Uterus (tissue), 4 donors: ENCODE data around the gene UGT1A6. TPM values are rescaled to one million over a fixed set of nuclear protein-coding genes. Genes with fewer than 3 reads are reported as not detected.

Experiments
- DNase-seq, 2 donors: peaks; one replicate each; pipeline ENCODE4 v3.0.0-alpha.2; 2019 to 2020
- H3K27ac ChIP-seq, 2 donors: fragments of 200-600 bp; sonication (generic); 1 replicate in 1 of 2; 2 replicates in 1 of 2; pipeline ENCODE4 v1.5.1; 2016 to 2018
- H3K27me3 ChIP-seq, 2 donors: fragments of 200-600 bp; sonication (generic); one replicate each; pipeline ENCODE4 v1.5.1; 2018 to 2019; ENCODE audit warnings: control low read depth in 1 of 2
- H3K36me3 ChIP-seq, 2 donors: fragments of 200-600 bp; sonication (generic); one replicate each; pipeline ENCODE4 v1.5.1; 2019; ENCODE audit warnings: control low read depth in 1 of 2
- H3K4me1 ChIP-seq, 2 donors: fragments of 200-600 bp; sonication (generic); one replicate each; pipeline ENCODE4 v1.5.1; 2018 to 2019; ENCODE audit warnings: control low read depth in 1 of 2
- H3K4me3 ChIP-seq, 2 donors: fragments of 200-600 bp; sonication (generic); 1 replicate in 1 of 2; 2 replicates in 1 of 2; pipeline ENCODE4 v1.5.1; 2018 to 2019; ENCODE audit warnings: mild to moderate bottlenecking in 1 of 2
- H3K9me3 ChIP-seq, 2 donors: fragments of 200-600 bp; sonication (generic); one replicate each; pipeline ENCODE4 v1.5.1; 2019; ENCODE audit warnings: control low read depth in 1 of 2
- CTCF ChIP-seq, 4 experiments: fragments of 200-600 bp in 2 of 4; fragments of 450-650 bp in 2 of 4; sonication (generic) in 2 of 4; IDR thresholded peaks; one replicate each; pipeline ENCODE4 v1.5.1; 2016 to 2019; ENCODE audit warnings: antibody characterized with exemption in 4 of 4, mild to moderate bottlenecking in 2 of 4, moderate library complexity in 1 of 4
- POLR2A ChIP-seq, 2 donors: fragments of 450-650 bp; IDR thresholded peaks; one replicate each; pipeline ENCODE4 v1.6.1; 2016; ENCODE audit warnings: antibody characterized with exemption in 2 of 2, mild to moderate bottlenecking in 1 of 2, moderate library complexity in 1 of 2
- intact Hi-C: fragments of 100-400 bp; cut with DNase I; formaldehyde crosslinking; loops from one replicate; pipeline ENCODE4 v1.15.1; 2023; ENCODE audit warnings: low total_unique reads
- total RNA-seq, 4 donors: library from RNA; depleted of rRNA in 3 of 4; stranded (reverse); fragments of >200 nt in 3 of 4; gene quantifications; one replicate each; pipeline versions ENCODE4 v1.1.0 to v1.2.4, GENCODE V29; 2014 to 2023
- donor health status: DM: yes; HTN: yes; CAD: no.

The UGT1A6 gene
- total RNA-seq, 4 donors from 2014 or later, result not detected

DNA sequence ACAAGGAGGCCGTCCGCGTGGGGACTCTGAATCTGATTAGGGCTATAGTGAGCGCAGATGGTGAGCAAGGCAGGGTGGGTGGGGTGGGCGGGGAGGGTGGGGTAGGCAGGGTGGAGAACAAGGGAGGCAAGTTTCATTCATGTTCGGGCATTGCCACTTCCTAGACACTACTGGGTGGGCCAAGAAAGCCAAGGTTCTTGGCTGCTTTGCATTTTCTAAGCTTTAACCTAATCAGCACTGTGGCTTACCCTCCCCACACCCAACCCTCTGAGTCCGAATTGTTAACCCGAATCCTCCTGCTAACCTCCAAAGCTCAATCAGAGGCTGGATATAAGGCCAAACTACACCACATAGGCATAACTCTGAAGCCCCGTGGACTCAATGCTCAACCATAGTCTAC is 103.6 kb downstream of the UGT1A6 start:
- intact Hi-C loops, result no loop called here
- H3K27ac ChIP-seq, result no peak overlapping the region
- no peaks in the 10 kb centered on the region for H3K9me3 ChIP-seq
- H3K4me3 ChIP-seq, result no peak overlapping the region
- no peaks in the 10 kb centered on the region for H3K4me1 ChIP-seq
- no peaks in the 10 kb centered on the region for H3K36me3 ChIP-seq
- H3K27me3 ChIP-seq, result no peaks in the 10 kb centered on the region
- no peak for DNase-seq
- TF ChIP-seq POLR2A (IDR thresholded peaks at IDR 0.05), result no peak
- no peak for TF ChIP-seq CTCF (IDR thresholded peaks at IDR 0.05)

DNA sequence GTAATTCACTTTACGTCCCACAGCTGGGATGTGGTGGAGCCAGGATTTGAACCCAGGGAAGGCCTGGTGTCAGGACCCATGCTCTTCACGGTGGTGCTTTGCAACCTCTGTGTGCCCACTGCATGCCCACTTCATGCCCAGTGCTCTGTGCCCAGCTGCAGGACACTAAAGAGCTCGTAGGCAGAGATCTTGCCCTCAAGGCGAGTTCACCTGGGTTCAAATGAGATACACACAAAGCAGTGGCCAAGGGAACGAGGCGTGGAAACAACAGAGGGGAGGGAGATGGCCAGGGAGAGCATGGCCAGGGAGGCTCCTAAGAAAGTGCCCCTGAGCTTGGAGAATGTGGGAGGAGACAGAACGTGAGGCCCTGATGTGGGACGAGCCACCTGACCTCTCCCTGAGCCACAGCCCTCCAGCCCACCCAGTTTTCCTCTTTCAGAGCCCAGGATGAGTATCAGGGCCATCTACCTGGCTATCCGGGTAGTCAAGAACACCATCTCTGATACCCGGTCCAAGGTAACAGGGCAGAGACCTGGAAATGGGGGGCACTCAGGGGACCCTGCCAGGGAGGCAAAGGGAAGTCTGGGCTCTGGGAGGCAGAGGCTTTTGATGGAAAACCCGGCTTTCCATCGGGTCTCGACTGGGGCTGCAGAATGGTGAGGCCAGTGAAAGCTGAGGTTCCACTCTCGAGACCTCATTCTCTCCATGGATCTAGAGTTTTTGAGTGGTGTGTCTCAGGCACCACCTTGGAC is 105.8 kb downstream of the UGT1A6 start:
- no peak for DNase-seq
- H3K9me3 ChIP-seq, result no peaks in the 10 kb centered on the region
- H3K27me3 ChIP-seq, result no peaks in the 10 kb centered on the region
- no peak overlapping the region for H3K27ac ChIP-seq
- no peaks in the 10 kb centered on the region for H3K36me3 ChIP-seq
- H3K4me1 ChIP-seq, result no peaks in the 10 kb centered on the region
- no peak for TF ChIP-seq CTCF (IDR thresholded peaks at IDR 0.05)
- TF ChIP-seq POLR2A (IDR thresholded peaks at IDR 0.05), result no peak
- no peak overlapping the region for H3K4me3 ChIP-seq
- intact Hi-C loops, result no loop called here

- no peaks in the 10 kb centered on the region for H3K27me3 ChIP-seq
- H3K36me3 ChIP-seq, result no peaks in the 10 kb centered on the region
- no peaks in the 10 kb centered on the region for H3K4me1 ChIP-seq
- H3K4me3 ChIP-seq, result no peak overlapping the region
- intact Hi-C loops, result no loop called here
- no peak overlapping the region for H3K27ac ChIP-seq
- DNase-seq, result no peak
- TF ChIP-seq POLR2A (IDR thresholded peaks at IDR 0.05), result no peak
- no peak for TF ChIP-seq CTCF (IDR thresholded peaks at IDR 0.05)
- no peaks in the 10 kb centered on the region for H3K9me3 ChIP-seq
These were observed 106.5 kb downstream of the UGT1A6 start for GRCh38 chr2:233799087-233799665.

DNA sequence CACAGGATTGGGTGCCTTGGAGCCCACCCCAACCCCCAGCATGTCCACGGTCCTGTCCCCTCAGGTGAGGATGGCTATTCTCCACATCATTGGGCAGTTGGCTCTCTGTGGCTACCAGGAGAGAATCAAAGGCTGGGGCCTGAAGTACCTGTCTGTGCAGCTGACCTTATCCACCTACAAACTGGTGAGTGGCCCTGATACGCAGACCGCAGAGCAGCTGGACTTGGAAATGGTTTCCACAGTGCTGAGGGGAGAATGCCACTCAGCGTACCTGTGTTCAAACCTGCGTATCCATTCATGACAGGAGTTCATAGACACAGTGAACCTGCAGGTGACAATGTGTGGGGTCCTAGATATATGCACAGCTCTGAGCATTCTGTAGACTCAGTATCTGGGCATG is 107.0 kb downstream of the UGT1A6 start:
- intact Hi-C loops, result no loop called here
- no peak for DNase-seq
- Histone ChIP-seq H3K9me3 (no peaks in the 10 kb centered on the region), H3K27me3 (no peaks in the 10 kb centered on the region), H3K4me1 (no peaks in the 10 kb centered on the region), H3K27ac (no peak overlapping the region), H3K36me3 (no peaks in the 10 kb centered on the region), H3K4me3 (no peak overlapping the region)
- TF ChIP-seq CTCF (IDR thresholded peaks at IDR 0.05), result no peak
- no peak for TF ChIP-seq POLR2A (IDR thresholded peaks at IDR 0.05)

DNA sequence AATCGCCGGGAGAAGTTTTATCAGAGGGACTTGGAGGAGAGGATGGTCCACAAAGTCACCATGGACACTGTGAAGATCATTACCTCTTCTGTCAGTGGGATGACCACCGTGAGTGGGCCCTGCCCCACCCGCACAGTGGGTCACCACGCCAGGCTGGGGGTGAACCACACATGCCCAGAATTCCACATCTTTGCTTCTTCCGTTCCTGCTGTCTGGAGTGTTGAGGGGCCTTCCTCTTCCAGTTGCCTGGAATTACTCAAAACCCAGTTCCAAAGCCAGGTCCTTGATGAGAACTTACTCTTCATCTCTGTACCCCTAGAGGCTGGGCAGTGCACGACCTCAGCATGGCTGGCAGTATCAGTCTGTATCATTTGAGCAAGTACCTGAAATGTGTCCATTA is 107.5 kb downstream of the UGT1A6 start:
- no peak overlapping the region for H3K27ac ChIP-seq
- intact Hi-C loops, result no loop called here
- no peaks in the 10 kb centered on the region for H3K4me1 ChIP-seq
- no peaks in the 10 kb centered on the region for H3K36me3 ChIP-seq
- DNase-seq, result no peak
- TF ChIP-seq POLR2A (IDR thresholded peaks at IDR 0.05) (no peak), CTCF (IDR thresholded peaks at IDR 0.05) (no peak)
- H3K9me3 ChIP-seq, result no peaks in the 10 kb centered on the region
- no peaks in the 10 kb centered on the region for H3K27me3 ChIP-seq
- H3K4me3 ChIP-seq, result no peak overlapping the region
